ENCODE data around the gene TBC1D14.
"Not testable (repeated sequence)": the region's sequence is repeated elsewhere in the genome, so short reads cannot be mapped to it uniquely, and the experiment has no call there.

TBC1D14 gene

GRCh38 chr4:7079909-7080308 is 170.3 kb downstream of the TBC1D14 start:
- not testable (repeated sequence) for DNase-seq (ENCODE audit: low read depth in 2 of 2)
